ENCODE data around the gene HMGA1.

The HMGA1 gene

GRCh38 chr6:34236443-34237315 is at the start of gene HMGA1:
Gene HMGA1 (plus strand): TSS chr6:34236873. CDS start chr6:34240781, 3,908 bp downstream.
- no peak for TF ChIP-seq CTCF (IDR thresholded peaks at IDR 0.05; ENCODE audit: low read depth, low read length)
- in situ Hi-C loops (cut with HindIII; ENCODE audit: low sequenced_read_pairs), result no loop called here
- peak; percentile 89 for DNase-seq (ENCODE audit: low read depth, low spot score)
- peak within 1 kb of the TSS; percentile 68 for H3K4me3 ChIP-seq (ENCODE audit: low read depth, low read length)

- no peak for DNase-seq (ENCODE audit: low read depth, low spot score)
- in situ Hi-C loops (cut with HindIII; ENCODE audit: low sequenced_read_pairs), result no loop called here
- no peak overlapping the region for H3K4me3 ChIP-seq (ENCODE audit: low read depth, low read length)
- TF ChIP-seq CTCF (IDR thresholded peaks at IDR 0.05; ENCODE audit: low read depth, low read length), result no peak
Observed at GRCh38 chr6:34189806-34190503, 46.7 kb upstream of the HMGA1 start.

- DNase-seq (ENCODE audit: low read depth, low spot score), result no peak
- in situ Hi-C loops (cut with HindIII; ENCODE audit: low sequenced_read_pairs), result no loop called here
Observed at GRCh38 chr6:34190504-34191122, 46.1 kb upstream of the HMGA1 start.

GRCh38 chr6:34194772-34195171 is 41.9 kb upstream of the HMGA1 start:
- in situ Hi-C loops (cut with HindIII; ENCODE audit: low sequenced_read_pairs), result no loop called here
- no peak overlapping the region for H3K4me3 ChIP-seq (ENCODE audit: low read depth, low read length)
- no peak for DNase-seq (ENCODE audit: low read depth, low spot score)
- peak; percentile 14 for TF ChIP-seq CTCF (IDR thresholded peaks at IDR 0.05; ENCODE audit: low read depth, low read length)

More at GRCh38 chr6:34190504-34191122, 46.1 kb upstream of the HMGA1 start:
- TF ChIP-seq CTCF (IDR thresholded peaks at IDR 0.05; ENCODE audit: low read depth, low read length), result no peak
- no peak overlapping the region for H3K4me3 ChIP-seq (ENCODE audit: low read depth, low read length)

- H3K4me3 ChIP-seq (ENCODE audit: low read depth, low read length), result no peak overlapping the region
- in situ Hi-C loops (cut with HindIII; ENCODE audit: low sequenced_read_pairs), result no loop called here
- DNase-seq (ENCODE audit: low read depth, low spot score), result no peak
- no peak for TF ChIP-seq CTCF (IDR thresholded peaks at IDR 0.05; ENCODE audit: low read depth, low read length)
Observed at GRCh38 chr6:34195726-34196115, 41.0 kb upstream of the HMGA1 start.

- peak; percentile 60 for DNase-seq (ENCODE audit: low read depth, low spot score)
- in situ Hi-C loops (cut with HindIII; ENCODE audit: low sequenced_read_pairs), result no loop called here
- peak overlapping the region; percentile 36 for H3K4me3 ChIP-seq (ENCODE audit: low read depth, low read length)
- TF ChIP-seq CTCF (IDR thresholded peaks at IDR 0.05; ENCODE audit: low read depth, low read length), result peak; percentile 88
Observed at GRCh38 chr6:34196116-34196832, 40.4 kb upstream of the HMGA1 start.

Measured in astrocyte of the spinal cord (primary cell).